GM23338 (cell line): ENCODE results near the gene CDYL2. TPM values are rescaled to one million over a fixed set of nuclear protein-coding genes. Genes with fewer than 3 reads are reported as not detected.

Experiments
- ATAC-seq: fragments of 200-7000 bp; cut with Tn5 transposase; 3 replicates; pipeline ENCODE4 v1.9.1; 2020
- DNase-seq: peaks from one replicate; pipeline ENCODE4 v3.0.0-alpha.2; 2015; ENCODE audit warnings: low spot score
- H2AFZ ChIP-seq: fragments of 200-600 bp; sonication (generic); 2 replicates; pipeline ENCODE4 v1.8.0; 2016; ENCODE audit warnings: antibody characterized with exemption, mild to moderate bottlenecking, moderate library complexity
- H3F3A ChIP-seq: fragments of 200-600 bp; sonication (generic); replicated peaks from 2 replicates; pipeline ENCODE4 v1.8.0; 2017; ENCODE audit warnings: antibody characterized with exemption, mixed run types, low read depth
- H3K27ac ChIP-seq: fragments of 200-600 bp; sonication (generic); 2 replicates; pipeline ENCODE4 v1.6.1; 2016; ENCODE audit warnings: low read depth
- H3K27me3 ChIP-seq: fragments of 200-600 bp; sonication (generic); 2 replicates; pipeline ENCODE4 v1.8.0; 2016; ENCODE audit warnings: mild to moderate bottlenecking, mixed run types, moderate library complexity; ENCODE audit not compliant: insufficient read depth
- H3K36me3 ChIP-seq: fragments of 200-600 bp; sonication (generic); 2 replicates; pipeline ENCODE4 v1.8.0; 2016; ENCODE audit warnings: mild to moderate bottlenecking; ENCODE audit not compliant: insufficient read depth
- H3K4me1 ChIP-seq: fragments of 200-600 bp; sonication (generic); 2 replicates; pipeline ENCODE4 v1.8.0; 2016; ENCODE audit warnings: mild to moderate bottlenecking, moderate library complexity; ENCODE audit not compliant: insufficient read depth
- H3K4me2 ChIP-seq: fragments of 200-600 bp; sonication (generic); 2 replicates; pipeline ENCODE4 v1.7.1; 2017; ENCODE audit warnings: mixed run types
- H3K4me3 ChIP-seq: fragments of 200-600 bp; sonication (generic); 2 replicates; pipeline ENCODE4 v1.6.1; 2016; ENCODE audit warnings: mixed run types
- H3K79me2 ChIP-seq: fragments of 200-600 bp; sonication (generic); replicated peaks from 2 replicates; pipeline ENCODE4 v1.8.0; 2017; ENCODE audit warnings: mild to moderate bottlenecking; ENCODE audit not compliant: insufficient read depth
- H3K9me2 ChIP-seq: fragments of 200-600 bp; sonication (generic); 2 replicates; pipeline ENCODE4 v1.8.0; 2017; ENCODE audit not compliant: insufficient read depth
- H4K20me1 ChIP-seq: fragments of 200-600 bp; sonication (generic); replicated peaks from 2 replicates; pipeline ENCODE4 v1.8.0; 2017; ENCODE audit warnings: mild to moderate bottlenecking; ENCODE audit not compliant: insufficient read depth
- H3K27ac Mint-ChIP-seq: 2 replicates; pipeline ENCODE4 v1.8.0; 2020; ENCODE audit warnings: inconsistent platforms, mild to moderate bottlenecking, moderate library complexity, mixed read lengths
- H3K27me3 Mint-ChIP-seq: 3 replicates; pipeline ENCODE4 v1.8.0; 2022; ENCODE audit warnings: low read depth, mild to moderate bottlenecking, moderate library complexity, mixed read lengths, inconsistent platforms; ENCODE audit not compliant: insufficient read depth, poor library complexity
- H3K36me3 Mint-ChIP-seq: 3 replicates; pipeline ENCODE4 v1.8.0; 2021; ENCODE audit warnings: low read depth, mild to moderate bottlenecking, inconsistent platforms, moderate library complexity, mixed read lengths
- H3K4me1 Mint-ChIP-seq: 3 replicates; pipeline ENCODE4 v1.8.0; 2020; ENCODE audit warnings: mild to moderate bottlenecking, inconsistent platforms, mixed read lengths
- H3K4me3 Mint-ChIP-seq: 3 replicates; pipeline ENCODE4 v1.8.0; 2021; ENCODE audit warnings: moderate library complexity, mild to moderate bottlenecking, inconsistent platforms, mixed read lengths
- H3K9me3 Mint-ChIP-seq: 3 replicates; pipeline ENCODE4 v1.8.0; 2020; ENCODE audit warnings: moderate library complexity, mild to moderate bottlenecking, inconsistent platforms, mixed read lengths
- CREB1 ChIP-seq: fragments of 250-450 bp; sonication (Bioruptor Pico); IDR thresholded peaks from 2 replicates; pipeline ENCODE4 v1.5.0; 2020; ENCODE audit warnings: low read depth, mild to moderate bottlenecking, moderate library complexity
- EZH2 ChIP-seq: fragments of 200-600 bp; sonication (generic); IDR thresholded peaks from one replicate; pipeline ENCODE4 v1.8.0; 2017; ENCODE audit warnings: antibody characterized with exemption, mild to moderate bottlenecking, low read depth; ENCODE audit not compliant: unreplicated experiment
- EZH2phosphoT487 ChIP-seq: fragments of 200-600 bp; sonication (generic); IDR thresholded peaks from one replicate; pipeline ENCODE4 v1.8.1; 2018; ENCODE audit warnings: antibody characterized with exemption; ENCODE audit not compliant: unreplicated experiment
- JUNB ChIP-seq: IDR thresholded peaks from one replicate; pipeline ENCODE4 v1.6.1; 2016; ENCODE audit warnings: antibody characterized with exemption; ENCODE audit not compliant: unreplicated experiment
- NANOG ChIP-seq: IDR thresholded peaks from 2 replicates; pipeline ENCODE4 v1.6.1; 2016; ENCODE audit warnings: antibody characterized with exemption, borderline replicate concordance
- POLR2AphosphoS5 ChIP-seq: IDR thresholded peaks from 2 replicates; pipeline ENCODE4 v1.6.1; 2016; ENCODE audit warnings: antibody characterized with exemption, low read depth
- STAT1 ChIP-seq: IDR thresholded peaks from one replicate; pipeline ENCODE4 v1.6.1; 2016; ENCODE audit warnings: antibody characterized with exemption; ENCODE audit not compliant: unreplicated experiment
- ZNF114 ChIP-seq: fragments of 250-450 bp; sonication (Bioruptor Pico); IDR thresholded peaks from 2 replicates; pipeline ENCODE4 v1.5.0; 2020; ENCODE audit warnings: mild to moderate bottlenecking, moderate library complexity
- ZNF331 ChIP-seq: fragments of 250-450 bp; sonication (Bioruptor Pico); IDR thresholded peaks from 2 replicates; pipeline ENCODE4 v1.5.0; 2020; ENCODE audit warnings: low read depth, mild to moderate bottlenecking, moderate library complexity
- polyA plus RNA-seq: library from polyadenylated mRNA; unstranded; fragments of >200 nt; fragmentation: Nextera tagmentation; extraction: Ambion mirVana; gene quantifications from 2 replicates; pipeline ENCODE4 v1.2.1, GENCODE V29; 2016
- total RNA-seq: library from RNA; depleted of rRNA; stranded (reverse); fragments of >200 nt; shearing (Covaris generic); gene quantifications from 2 replicates; pipeline ENCODE4 v1.2.3, GENCODE V29; 2014
- TF ChIP-seq, protein P1 (sequence below), 2 experiments: fragments of 200-600 bp in 1 of 2; sonication (generic) in 1 of 2; conservative IDR thresholded peaks; 2 replicates each; pipeline versions ENCODE4 v1.5.1 to v1.6.1; 2016 to 2017; ENCODE audit warnings: antibody characterized with exemption in 2 of 2, low read depth in 2 of 2, mild to moderate bottlenecking in 2 of 2, moderate library complexity in 1 of 2
- TF ChIP-seq, protein P2 (sequence below): IDR thresholded peaks from one replicate; pipeline ENCODE4 v1.6.1; 2018; ENCODE audit warnings: antibody characterized with exemption; ENCODE audit not compliant: unreplicated experiment
- TF ChIP-seq, protein P3 (sequence below): fragments of 250-450 bp; sonication (Bioruptor Pico); IDR thresholded peaks from 2 replicates; pipeline ENCODE4 v1.5.0; 2020; ENCODE audit warnings: mild to moderate bottlenecking, moderate library complexity
- TF ChIP-seq, protein P4 (sequence below): IDR thresholded peaks from 2 replicates; pipeline ENCODE4 v1.6.1; 2016; ENCODE audit warnings: antibody characterized with exemption

Gene CDYL2
- total and polyA plus RNA-seq, 2 experiments from 2014 or later, result 0.82 to 4.3 TPM

DNA sequence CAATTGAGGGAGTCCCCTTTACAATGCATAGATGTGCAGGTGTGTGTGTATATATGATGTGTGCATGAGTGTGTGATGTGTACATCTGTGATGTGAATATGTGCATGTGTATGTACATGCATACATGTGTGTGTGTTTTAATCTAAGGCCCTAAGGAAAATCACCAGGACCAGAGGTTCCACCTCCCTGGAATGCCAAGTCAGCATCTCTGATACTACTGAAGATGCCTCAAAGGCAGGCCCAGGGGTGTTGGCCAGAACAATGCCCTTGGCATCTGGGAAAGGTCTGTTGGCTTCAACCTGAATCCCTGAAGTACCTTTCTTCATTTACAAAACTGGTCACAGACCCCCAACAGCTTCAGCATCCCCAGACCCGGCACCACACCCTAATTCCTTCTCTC lies 129.5 kb downstream of the CDYL2 start:
- H2AFZ ChIP-seq, result no peak overlapping the region
- H3K9me2 ChIP-seq, result peaks cover 8% of the 10 kb centered on the region; the same call in 1 of the 2 replicates
- H3K9me3 Mint-ChIP-seq, result peaks cover 9% of the 10 kb centered on the region; the same call in 2 of the 3 replicates
- H3F3A ChIP-seq, result no peaks in the 10 kb centered on the region
- H3K79me2 ChIP-seq, result no peaks in the 10 kb centered on the region
- no peak for TF ChIP-seq JUNB
- no peak for TF ChIP-seq STAT1
- TF ChIP-seq, protein P1, sequence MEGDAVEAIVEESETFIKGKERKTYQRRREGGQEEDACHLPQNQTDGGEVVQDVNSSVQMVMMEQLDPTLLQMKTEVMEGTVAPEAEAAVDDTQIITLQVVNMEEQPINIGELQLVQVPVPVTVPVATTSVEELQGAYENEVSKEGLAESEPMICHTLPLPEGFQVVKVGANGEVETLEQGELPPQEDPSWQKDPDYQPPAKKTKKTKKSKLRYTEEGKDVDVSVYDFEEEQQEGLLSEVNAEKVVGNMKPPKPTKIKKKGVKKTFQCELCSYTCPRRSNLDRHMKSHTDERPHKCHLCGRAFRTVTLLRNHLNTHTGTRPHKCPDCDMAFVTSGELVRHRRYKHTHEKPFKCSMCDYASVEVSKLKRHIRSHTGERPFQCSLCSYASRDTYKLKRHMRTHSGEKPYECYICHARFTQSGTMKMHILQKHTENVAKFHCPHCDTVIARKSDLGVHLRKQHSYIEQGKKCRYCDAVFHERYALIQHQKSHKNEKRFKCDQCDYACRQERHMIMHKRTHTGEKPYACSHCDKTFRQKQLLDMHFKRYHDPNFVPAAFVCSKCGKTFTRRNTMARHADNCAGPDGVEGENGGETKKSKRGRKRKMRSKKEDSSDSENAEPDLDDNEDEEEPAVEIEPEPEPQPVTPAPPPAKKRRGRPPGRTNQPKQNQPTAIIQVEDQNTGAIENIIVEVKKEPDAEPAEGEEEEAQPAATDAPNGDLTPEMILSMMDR (conservative IDR thresholded peaks at IDR 0.05; ENCODE audit: low read depth in 2 of 2), result no peak
- TF ChIP-seq ZNF331 (CRISPR knock-in tag), result no peak
- TF ChIP-seq, protein P2, sequence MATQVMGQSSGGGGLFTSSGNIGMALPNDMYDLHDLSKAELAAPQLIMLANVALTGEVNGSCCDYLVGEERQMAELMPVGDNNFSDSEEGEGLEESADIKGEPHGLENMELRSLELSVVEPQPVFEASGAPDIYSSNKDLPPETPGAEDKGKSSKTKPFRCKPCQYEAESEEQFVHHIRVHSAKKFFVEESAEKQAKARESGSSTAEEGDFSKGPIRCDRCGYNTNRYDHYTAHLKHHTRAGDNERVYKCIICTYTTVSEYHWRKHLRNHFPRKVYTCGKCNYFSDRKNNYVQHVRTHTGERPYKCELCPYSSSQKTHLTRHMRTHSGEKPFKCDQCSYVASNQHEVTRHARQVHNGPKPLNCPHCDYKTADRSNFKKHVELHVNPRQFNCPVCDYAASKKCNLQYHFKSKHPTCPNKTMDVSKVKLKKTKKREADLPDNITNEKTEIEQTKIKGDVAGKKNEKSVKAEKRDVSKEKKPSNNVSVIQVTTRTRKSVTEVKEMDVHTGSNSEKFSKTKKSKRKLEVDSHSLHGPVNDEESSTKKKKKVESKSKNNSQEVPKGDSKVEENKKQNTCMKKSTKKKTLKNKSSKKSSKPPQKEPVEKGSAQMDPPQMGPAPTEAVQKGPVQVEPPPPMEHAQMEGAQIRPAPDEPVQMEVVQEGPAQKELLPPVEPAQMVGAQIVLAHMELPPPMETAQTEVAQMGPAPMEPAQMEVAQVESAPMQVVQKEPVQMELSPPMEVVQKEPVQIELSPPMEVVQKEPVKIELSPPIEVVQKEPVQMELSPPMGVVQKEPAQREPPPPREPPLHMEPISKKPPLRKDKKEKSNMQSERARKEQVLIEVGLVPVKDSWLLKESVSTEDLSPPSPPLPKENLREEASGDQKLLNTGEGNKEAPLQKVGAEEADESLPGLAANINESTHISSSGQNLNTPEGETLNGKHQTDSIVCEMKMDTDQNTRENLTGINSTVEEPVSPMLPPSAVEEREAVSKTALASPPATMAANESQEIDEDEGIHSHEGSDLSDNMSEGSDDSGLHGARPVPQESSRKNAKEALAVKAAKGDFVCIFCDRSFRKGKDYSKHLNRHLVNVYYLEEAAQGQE, result no peak
- no peak for TF ChIP-seq CREB1 (CRISPR knock-in tag)
- TF ChIP-seq, protein P3, sequence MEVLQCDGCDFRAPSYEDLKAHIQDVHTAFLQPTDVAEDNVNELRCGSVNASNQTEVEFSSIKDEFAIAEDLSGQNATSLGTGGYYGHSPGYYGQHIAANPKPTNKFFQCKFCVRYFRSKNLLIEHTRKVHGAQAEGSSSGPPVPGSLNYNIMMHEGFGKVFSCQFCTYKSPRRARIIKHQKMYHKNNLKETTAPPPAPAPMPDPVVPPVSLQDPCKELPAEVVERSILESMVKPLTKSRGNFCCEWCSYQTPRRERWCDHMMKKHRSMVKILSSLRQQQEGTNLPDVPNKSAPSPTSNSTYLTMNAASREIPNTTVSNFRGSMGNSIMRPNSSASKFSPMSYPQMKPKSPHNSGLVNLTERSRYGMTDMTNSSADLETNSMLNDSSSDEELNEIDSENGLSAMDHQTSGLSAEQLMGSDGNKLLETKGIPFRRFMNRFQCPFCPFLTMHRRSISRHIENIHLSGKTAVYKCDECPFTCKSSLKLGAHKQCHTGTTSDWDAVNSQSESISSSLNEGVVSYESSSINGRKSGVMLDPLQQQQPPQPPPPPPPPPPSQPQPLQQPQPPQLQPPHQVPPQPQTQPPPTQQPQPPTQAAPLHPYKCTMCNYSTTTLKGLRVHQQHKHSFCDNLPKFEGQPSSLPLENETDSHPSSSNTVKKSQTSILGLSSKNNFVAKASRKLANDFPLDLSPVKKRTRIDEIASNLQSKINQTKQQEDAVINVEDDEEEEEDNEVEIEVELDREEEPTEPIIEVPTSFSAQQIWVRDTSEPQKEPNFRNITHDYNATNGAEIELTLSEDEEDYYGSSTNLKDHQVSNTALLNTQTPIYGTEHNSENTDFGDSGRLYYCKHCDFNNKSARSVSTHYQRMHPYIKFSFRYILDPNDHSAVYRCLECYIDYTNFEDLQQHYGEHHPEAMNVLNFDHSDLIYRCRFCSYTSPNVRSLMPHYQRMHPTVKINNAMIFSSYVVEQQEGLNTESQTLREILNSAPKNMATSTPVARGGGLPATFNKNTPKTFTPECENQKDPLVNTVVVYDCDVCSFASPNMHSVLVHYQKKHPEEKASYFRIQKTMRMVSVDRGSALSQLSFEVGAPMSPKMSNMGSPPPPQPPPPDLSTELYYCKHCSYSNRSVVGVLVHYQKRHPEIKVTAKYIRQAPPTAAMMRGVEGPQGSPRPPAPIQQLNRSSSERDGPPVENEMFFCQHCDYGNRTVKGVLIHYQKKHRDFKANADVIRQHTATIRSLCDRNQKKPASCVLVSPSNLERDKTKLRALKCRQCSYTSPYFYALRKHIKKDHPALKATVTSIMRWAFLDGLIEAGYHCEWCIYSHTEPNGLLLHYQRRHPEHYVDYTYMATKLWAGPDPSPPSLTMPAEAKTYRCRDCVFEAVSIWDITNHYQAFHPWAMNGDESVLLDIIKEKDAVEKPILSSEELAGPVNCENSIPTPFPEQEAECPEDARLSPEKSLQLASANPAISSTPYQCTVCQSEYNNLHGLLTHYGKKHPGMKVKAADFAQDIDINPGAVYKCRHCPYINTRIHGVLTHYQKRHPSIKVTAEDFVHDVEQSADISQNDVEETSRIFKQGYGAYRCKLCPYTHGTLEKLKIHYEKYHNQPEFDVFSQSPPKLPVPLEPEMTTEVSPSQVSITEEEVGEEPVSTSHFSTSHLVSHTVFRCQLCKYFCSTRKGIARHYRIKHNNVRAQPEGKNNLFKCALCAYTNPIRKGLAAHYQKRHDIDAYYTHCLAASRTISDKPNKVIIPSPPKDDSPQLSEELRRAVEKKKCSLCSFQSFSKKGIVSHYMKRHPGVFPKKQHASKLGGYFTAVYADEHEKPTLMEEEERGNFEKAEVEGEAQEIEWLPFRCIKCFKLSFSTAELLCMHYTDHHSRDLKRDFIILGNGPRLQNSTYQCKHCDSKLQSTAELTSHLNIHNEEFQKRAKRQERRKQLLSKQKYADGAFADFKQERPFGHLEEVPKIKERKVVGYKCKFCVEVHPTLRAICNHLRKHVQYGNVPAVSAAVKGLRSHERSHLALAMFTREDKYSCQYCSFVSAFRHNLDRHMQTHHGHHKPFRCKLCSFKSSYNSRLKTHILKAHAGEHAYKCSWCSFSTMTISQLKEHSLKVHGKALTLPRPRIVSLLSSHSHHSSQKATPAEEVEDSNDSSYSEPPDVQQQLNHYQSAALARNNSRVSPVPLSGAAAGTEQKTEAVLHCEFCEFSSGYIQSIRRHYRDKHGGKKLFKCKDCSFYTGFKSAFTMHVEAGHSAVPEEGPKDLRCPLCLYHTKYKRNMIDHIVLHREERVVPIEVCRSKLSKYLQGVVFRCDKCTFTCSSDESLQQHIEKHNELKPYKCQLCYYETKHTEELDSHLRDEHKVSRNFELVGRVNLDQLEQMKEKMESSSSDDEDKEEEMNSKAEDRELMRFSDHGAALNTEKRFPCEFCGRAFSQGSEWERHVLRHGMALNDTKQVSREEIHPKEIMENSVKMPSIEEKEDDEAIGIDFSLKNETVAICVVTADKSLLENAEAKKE (CRISPR knock-in tag), result no peak
- TF ChIP-seq, protein P4, sequence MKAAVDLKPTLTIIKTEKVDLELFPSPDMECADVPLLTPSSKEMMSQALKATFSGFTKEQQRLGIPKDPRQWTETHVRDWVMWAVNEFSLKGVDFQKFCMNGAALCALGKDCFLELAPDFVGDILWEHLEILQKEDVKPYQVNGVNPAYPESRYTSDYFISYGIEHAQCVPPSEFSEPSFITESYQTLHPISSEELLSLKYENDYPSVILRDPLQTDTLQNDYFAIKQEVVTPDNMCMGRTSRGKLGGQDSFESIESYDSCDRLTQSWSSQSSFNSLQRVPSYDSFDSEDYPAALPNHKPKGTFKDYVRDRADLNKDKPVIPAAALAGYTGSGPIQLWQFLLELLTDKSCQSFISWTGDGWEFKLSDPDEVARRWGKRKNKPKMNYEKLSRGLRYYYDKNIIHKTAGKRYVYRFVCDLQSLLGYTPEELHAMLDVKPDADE, result no peak
- TF ChIP-seq ZNF114 (CRISPR knock-in tag), result no peak
- no peak for TF ChIP-seq EZH2phosphoT487
- TF ChIP-seq EZH2, result no peak
- TF ChIP-seq POLR2AphosphoS5, result no peak
- TF ChIP-seq NANOG, result no peak
- H3K36me3 ChIP-seq, result no peaks in the 10 kb centered on the region
- H3K27me3 Mint-ChIP-seq, result peaks cover 4% of the 10 kb centered on the region
- no peak overlapping the region for H3K4me3 ChIP-seq
- H3K4me3 Mint-ChIP-seq, result no peak overlapping the region
- no peaks in the 10 kb centered on the region for H3K36me3 Mint-ChIP-seq
- no peaks in the 10 kb centered on the region for H3K27me3 ChIP-seq
- DNase-seq (no peak), ATAC-seq (no peak)
- no peak overlapping the region for H3K27ac Mint-ChIP-seq
- H3K4me2 ChIP-seq, result no peak overlapping the region
- peaks cover 15% of the 10 kb centered on the region for H3K4me1 ChIP-seq
- peaks cover 13% of the 10 kb centered on the region for H3K4me1 Mint-ChIP-seq
- H3K27ac ChIP-seq, result no peak overlapping the region
- H4K20me1 ChIP-seq, result no peaks in the 10 kb centered on the region
